Stimulated activated CD8-positive, alpha-beta memory T cell treated with anti-CD3 and anti-CD28 coated beads, Interleukin-7, amount 100 ng/mL, for 4 hours (primary cell): Measurements from ENCODE around the gene ETFA.

Source experiments
- DNase-seq, 2 donors: peaks; one replicate each; pipeline ENCODE4 v3.0.0-alpha.2; 2020; ENCODE audit warnings: low read depth in 2 of 2

ETFA gene

DNA sequence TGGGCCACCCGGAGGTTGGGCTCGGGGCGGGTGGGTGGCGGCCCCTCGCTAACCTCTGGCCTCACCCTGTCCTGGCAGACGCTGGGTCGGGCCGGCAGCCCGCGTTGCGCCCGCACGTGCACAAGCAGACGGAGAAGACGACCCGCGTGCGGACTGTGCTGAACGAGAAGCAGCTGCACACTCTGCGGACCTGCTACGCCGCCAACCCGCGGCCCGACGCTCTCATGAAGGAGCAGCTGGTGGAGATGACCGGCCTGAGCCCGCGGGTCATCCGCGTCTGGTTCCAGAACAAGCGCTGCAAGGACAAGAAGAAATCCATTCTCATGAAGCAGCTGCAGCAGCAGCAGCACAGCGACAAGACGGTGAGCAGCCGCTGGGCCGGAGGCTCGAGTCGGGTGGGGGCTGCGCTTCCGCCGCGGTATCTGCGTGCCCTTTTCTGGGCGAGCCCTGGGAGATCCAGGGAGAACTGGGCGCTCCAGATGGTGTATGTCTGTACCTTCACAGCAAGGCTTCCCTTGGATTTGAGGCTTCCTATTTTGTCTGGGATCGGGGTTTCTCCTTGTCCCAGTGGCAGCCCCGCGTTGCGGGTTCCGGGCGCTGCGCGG is 29.0 kb upstream of the ETFA start:
- DNase-seq: no peak

- DNase-seq: no peak
Measured at GRCh38 chr15:76339305-76340197, 28.3 kb upstream of the ETFA start.

DNA sequence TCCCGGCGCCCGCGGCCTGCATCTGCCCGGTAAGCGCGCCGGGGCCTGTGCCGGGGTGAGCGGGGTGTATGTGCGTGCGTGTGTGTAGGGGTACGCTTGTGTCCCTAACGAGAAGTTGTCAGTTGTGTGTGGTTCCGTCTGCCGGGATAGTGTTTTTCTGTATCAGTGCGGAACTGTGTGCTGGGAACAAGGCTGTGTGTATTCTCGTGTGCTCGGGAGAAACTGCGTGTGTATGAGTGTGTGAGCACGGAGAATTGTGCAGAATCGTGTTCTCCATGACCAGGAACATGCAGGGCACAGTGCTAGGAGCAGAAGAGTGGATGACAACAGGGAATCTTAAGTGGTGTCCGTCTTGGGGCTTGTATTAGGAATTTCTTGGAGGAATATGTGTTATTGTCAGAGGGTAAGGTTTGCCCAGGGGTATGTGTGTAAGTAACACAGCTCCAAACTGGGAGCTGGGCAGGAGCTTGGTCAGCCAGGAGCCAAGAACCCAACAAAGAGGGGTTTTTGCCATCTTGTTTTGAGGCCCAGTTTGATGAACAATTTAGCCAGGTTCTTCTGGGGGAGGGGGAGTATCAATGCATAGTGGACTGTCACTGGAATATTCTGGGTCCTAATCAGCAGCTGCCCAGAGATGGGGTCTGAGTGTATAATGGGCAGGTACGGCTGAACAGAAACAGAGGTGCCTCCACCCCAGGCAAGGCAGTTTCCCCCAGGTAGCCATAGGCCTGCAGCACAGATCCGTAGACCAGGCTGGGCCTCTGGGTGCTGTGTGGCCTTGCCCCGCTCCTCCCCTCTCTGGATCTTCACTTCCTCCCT is 27.4 kb upstream of the ETFA start:
- DNase-seq: no peak

- DNase-seq: no peak
Measured at GRCh38 chr15:76337696-76338485, 26.6 kb upstream of the ETFA start.

DNA sequence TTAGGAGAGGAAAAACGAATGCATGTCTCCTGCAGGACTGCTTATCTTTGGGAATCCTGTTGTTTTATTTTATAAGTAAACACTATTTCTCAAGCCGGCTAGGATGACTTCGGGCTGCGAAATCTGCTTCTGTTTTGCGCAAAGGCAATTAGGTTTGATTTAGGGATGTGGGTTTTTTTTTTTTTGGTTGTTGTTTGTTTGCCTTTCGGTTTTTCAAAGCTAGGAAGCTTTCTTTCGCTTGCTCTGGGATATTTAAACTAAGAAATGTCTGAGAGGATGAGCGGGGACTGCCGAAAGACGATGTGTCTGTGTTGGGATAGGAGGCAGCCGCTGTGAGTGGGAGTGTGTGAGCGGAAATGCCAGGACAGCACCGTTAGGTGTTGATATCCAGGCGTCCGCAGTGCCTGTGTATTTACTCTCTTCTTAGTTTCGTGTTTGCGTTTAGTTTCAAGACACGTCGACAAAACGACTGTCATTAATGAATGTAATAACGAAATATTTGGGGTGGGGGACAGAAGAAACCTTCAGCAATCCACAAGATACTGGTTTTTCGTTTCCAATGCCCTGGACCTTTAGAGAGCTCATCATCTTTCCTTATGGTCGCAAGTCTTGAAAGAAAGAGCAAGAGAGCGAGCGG is 25.9 kb upstream of the ETFA start:
- DNase-seq: no peak

DNA sequence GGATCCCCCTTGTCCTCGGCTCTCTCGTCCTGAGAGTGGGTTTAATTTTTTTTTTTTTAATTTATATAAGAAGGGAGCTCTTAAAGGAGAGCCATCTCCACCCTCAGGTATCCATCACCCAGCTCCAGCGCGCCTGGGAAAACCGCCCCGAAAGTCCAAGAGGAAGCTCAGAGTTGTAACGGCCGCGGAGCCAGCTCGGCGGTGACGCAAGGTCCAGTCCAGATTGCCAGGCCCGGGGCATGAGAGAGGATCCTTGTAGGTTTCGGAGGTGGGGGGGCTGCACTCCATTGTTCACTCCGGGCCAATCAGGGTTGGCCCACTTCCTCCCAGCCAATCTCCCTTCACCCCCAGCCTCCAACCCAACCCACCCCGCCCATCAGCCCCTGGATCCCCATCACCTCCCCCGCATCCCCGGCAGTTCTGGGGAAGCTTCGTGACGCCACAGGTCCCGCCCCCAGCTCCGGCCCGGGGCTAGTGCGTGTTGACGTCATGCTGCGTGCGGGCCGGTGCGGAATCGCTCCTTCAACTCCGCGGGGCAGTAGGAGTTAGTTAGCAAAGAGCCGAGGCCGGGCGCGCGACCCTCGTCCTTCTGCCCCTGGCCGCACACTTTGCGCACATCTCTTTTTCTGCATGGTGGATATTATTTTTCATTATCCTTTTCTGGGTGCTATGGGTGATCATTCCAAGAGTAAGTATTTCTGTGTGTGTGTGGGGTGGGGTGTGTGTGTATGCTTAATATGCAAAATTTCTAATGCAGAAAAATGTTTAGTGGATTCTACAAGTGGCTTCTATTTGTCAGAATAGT is 25.2 kb upstream of the ETFA start, which contains the start of gene ISL2:
TSS of gene ISL2 (plus strand) at position 520 of the 805 bp plus-strand sequence. CDS start at position 631, 111 bp downstream.
- DNase-seq: peak; percentile 46 to 53

- no peak for DNase-seq
Measured at GRCh38 chr15:76335307-76336253, 24.3 kb upstream of the ETFA start.

GRCh38 chr15:76334438-76335306 is 23.4 kb upstream of the ETFA start:
- DNase-seq: no peak

DNA sequence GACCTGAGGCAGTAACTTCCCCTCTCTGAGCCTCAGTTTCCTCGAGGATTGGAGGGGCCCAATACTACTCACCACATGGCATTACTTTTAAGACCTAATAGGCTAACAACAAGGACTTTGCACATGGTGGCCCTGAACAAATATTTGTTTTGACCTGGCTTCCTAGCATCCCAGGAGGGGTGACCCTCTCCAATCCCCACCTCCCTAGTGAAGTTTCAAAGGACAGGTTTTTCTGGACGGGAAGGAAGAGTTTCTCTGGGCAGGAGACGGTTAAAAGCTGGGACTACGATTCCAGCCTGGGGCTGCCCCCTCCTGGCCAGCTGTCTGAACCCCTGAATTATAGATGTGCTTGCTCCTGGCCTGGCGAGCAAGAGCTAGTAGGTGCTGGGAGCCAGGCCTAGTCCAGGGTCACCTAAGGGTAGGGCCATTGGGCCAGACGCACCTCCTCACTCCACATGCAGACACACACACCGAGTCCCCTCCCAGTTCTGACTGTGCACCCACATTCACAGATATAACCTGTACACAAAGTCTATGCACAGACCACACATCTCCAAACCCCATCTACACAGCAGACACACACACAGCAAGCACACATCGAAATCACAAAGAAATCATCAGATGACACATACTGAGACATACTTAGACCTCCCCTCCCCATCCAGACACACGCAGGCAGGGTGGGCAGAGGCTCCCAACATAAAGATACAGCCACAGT is 22.6 kb upstream of the ETFA start:
- no peak for DNase-seq

- no peak for DNase-seq
Measured at GRCh38 chr15:76333309-76333708, 22.0 kb upstream of the ETFA start.

DNA sequence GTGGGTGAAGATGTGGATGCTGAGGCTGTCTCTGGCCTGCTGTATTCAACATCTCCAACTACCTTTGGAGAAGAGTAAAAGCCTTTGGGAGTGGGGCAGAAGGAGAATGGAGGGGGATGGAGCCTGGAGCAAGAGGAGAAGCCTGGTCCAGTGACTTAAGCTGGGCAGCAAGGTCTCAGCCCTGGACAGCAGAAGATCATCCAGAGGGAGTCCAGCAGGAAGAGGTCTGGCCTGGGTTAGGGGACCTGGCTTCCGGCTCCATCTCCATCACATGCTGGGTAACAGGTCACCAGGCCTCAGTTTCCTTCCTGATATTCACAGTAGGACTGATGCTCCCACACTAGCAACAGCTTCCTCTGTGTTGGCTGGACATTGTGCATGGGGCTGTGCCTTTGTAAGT is 21.5 kb upstream of the ETFA start:
- no peak for DNase-seq

DNA sequence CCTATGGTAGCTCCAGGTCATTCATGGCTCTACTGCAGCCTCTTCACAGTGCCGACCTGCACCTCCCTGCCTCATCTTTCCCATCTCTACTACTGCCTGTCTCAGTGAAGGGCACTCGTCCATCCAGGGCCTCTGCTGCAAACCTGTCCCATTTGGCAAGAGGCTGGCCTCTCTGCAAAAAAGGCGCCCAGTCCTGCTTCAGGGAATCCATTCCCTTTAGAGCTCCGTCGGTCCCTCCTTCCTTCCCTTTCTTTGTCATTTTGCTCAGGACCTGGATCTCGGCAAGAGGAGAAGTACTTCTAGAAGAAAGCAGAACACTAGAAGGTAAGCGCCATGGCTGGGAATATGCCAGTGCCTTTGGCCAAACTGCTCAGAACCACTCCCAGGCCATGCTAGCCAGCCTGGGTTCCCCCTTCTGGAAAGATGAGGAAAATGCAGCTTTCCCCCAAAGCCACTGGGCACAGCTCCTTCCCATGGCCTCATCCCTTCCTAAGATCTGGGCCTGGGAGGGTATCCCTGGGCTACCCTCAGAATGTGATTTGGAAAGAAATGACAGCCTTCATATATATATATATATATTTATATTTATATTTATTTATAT is 18.9 kb upstream of the ETFA start:
- no peak for DNase-seq

DNA sequence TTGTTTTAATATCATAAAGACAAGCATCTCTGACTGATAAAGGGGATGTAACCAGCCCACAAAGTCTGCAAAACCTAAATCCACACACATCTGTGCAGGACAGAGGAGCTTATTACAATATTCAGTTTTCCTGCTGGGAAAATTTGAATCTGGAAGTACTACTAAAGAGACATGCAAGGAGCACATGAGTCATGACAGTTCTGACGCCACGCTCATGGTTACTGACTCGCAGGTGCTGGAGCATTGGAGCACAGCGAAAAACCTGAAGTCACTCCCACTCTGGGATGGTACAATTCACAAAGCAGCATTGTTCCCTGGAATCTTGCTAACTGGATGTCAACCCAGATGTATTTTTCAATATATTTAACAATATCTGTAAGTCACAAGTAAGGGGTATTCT is 17.7 kb upstream of the ETFA start:
- DNase-seq: no peak

- DNase-seq: no peak
Measured at GRCh38 chr15:76328106-76328696, 16.9 kb upstream of the ETFA start.

DNA sequence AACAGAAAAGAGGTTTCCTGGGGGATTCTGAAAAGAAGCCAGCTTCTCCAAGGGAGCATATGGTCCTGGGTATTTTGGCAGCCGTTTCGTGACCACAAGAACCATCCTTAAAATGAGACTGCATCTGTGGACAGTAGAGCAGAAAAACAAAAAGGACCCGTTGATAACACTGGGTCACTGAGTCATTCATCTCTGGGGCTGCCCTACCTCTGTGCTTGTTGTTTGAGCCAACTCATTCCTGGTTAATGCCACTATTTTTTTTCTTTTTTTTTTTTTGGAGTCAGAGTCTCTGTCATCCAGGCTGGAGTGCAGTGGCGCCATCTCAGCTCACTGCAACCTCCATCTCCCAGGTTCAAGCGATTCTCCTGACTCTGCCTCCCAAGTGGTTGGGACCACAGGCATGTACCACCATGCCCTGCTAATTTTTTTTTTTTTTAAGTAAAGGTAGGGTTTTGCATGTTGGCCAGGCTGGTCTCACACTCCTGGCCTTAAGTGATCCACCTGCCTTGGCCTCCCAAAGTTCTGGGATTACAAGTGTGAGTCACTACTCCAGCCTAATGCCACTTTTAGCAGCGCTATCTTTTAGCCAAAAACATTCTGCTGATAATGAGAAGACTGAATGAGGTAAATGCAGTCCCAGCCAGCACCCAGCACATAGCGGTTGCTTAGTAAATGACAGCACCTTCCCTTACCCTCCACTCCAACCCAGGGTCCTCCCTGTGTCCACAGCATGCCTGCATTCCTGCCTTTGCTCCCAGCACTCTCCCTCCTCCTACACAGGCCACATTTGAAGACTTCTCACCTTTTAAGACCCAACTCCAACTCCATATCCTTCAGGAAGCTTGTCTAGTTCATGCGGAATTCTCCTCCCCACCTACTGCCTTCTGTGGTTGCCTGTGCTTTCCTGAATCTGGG is 16.2 kb upstream of the ETFA start:
- no peak for DNase-seq

GRCh38 chr15:76325704-76326103 is 14.4 kb upstream of the ETFA start:
- DNase-seq: no peak
